GM10248 (cell line): ENCODE results near the gene DNMBP.
A peak's percentile ranks its signal among the peaks of the same experiment; 100 is the strongest.

Experiments used
- CTCF ChIA-PET: fragments of 300-600 bp; sonication (Branson Sonifier 250); formaldehyde crosslinking; extraction: SDS; loops from one replicate; lab custom pipeline; 2021; ENCODE audit warnings: antibody characterized with exemption; lab: Yijun Ruan, JAX
- POLR2A ChIA-PET: fragments of 350-650 bp; sonication (Branson Sonifier 250); formaldehyde crosslinking; extraction: SDS; loops from one replicate; lab custom pipeline; 2020; ENCODE audit warnings: antibody characterized with exemption; lab: Yijun Ruan, JAX
- DNase-seq: peaks from one replicate; pipeline ENCODE4 v3.0.0; 2012; ENCODE audit errors: extremely low spot score
- CTCF ChIP-seq: IDR thresholded peaks from 2 replicates; pipeline ENCODE4 v1.5.1; 2012; ENCODE audit warnings: mild to moderate bottlenecking, low read depth; ENCODE audit errors: extremely low read depth, missing control alignments, control extremely low read depth

DNMBP gene, protein sequence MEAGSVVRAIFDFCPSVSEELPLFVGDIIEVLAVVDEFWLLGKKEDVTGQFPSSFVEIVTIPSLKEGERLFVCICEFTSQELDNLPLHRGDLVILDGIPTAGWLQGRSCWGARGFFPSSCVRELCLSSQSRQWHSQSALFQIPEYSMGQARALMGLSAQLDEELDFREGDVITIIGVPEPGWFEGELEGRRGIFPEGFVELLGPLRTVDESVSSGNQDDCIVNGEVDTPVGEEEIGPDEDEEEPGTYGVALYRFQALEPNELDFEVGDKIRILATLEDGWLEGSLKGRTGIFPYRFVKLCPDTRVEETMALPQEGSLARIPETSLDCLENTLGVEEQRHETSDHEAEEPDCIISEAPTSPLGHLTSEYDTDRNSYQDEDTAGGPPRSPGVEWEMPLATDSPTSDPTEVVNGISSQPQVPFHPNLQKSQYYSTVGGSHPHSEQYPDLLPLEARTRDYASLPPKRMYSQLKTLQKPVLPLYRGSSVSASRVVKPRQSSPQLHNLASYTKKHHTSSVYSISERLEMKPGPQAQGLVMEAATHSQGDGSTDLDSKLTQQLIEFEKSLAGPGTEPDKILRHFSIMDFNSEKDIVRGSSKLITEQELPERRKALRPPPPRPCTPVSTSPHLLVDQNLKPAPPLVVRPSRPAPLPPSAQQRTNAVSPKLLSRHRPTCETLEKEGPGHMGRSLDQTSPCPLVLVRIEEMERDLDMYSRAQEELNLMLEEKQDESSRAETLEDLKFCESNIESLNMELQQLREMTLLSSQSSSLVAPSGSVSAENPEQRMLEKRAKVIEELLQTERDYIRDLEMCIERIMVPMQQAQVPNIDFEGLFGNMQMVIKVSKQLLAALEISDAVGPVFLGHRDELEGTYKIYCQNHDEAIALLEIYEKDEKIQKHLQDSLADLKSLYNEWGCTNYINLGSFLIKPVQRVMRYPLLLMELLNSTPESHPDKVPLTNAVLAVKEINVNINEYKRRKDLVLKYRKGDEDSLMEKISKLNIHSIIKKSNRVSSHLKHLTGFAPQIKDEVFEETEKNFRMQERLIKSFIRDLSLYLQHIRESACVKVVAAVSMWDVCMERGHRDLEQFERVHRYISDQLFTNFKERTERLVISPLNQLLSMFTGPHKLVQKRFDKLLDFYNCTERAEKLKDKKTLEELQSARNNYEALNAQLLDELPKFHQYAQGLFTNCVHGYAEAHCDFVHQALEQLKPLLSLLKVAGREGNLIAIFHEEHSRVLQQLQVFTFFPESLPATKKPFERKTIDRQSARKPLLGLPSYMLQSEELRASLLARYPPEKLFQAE (N-terminal part only)

GRCh38 chr10:100009793-100010676 is at the start of gene DNMBP:
DNMBP (minus strand) TSS chr10:100009947; CDS start chr10:99972124, 37,823 bp downstream.
- peak; percentile 92 for DNase-seq
- peak; percentile 89 for TF ChIP-seq CTCF
- ChIA-PET CTCF (interaction anchor here (0.6 to 15.7 kb wide), 29 partner anchors 9 to 183 kb away, joined by 3 to 162 read pairs (median 4); no protein-coding TSS in a partner anchor), POLR2A (interaction anchor here (0.5 kb wide), 1 partner anchor 176 kb away, joined by 7 read pairs; the partner anchor contains the start of gene ERLIN1)

DNA sequence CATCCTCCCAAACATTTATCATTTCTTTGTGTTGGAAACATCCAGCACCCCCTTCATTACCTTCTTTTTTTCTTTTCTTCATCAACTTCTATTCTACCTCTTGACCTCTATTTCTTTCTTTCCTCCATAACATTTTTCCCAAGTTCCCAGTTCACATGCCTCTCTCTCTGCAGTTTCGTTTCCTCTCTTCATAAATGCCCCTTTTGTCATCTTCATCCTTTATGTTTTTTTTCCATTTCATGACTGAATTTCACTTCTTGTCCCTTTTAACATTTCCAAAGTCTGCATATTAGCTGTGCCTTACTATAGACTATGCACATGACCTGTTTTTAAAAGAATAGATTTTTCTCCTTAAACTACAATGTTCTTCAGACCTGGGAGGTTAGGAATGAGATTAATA is 48.2 kb upstream of the DNMBP start:
- ChIA-PET CTCF (interaction anchor here (1.3 to 1.4 kb wide), 3 partner anchors 10 to 213 kb away, joined by 4 read pairs; no protein-coding TSS in a partner anchor), POLR2A (no interaction called here)
- TF ChIP-seq CTCF: no peak
- no peak for DNase-seq

- POLR2A ChIA-PET: no interaction called here
- TF ChIP-seq CTCF: no peak
- CTCF ChIA-PET: interaction anchor here (1.5 to 13.2 kb wide), 4 partner anchors 8 to 207 kb away, joined by 3 to 231 read pairs (median 8); no protein-coding TSS in a partner anchor
- no peak for DNase-seq
These were observed 44.1 kb upstream of the DNMBP start for GRCh38 chr10:100053686-100054460.

DNA sequence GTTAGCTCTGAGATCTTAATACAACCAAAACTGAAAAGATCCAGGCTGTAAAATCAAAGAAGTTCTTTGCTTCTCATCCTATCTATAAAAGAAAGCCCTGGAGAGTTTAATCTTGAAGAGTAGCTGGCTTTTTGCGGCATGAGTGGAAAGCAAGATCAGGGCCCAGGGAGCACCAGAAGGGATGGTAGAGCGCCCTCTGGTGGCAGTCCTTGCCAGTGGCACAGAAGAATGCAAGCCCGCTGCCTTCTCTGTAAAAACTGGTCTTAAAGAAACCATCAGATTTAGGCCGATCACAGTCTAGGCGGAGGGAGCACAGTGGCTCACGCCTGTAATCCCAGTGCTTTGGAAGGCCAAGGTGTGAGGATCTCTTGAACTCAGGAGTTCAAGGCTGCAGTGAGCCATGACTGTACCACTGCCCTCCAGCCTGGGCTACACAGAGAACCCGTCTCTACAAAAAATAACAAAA is 36.3 kb upstream of the DNMBP start:
- POLR2A ChIA-PET: no interaction called here
- CTCF ChIA-PET: interaction anchor here (0.6 to 13.2 kb wide), 70 partner anchors 8 to 611 kb away, joined by 3 to 231 read pairs (median 4); partner anchors contain the start of genes CUTC and DNMBP
- DNase-seq: peak; percentile 73
- TF ChIP-seq CTCF: peak; percentile 87

GRCh38 chr10:100045592-100045991 is 35.8 kb upstream of the DNMBP start:
- TF ChIP-seq CTCF: no peak
- ChIA-PET CTCF (interaction anchor here (0.6 to 13.2 kb wide), 67 partner anchors 8 to 611 kb away, joined by 3 to 231 read pairs (median 4); partner anchors contain the start of genes CUTC and DNMBP), POLR2A (interaction anchor here (0.5 kb wide), 1 partner anchor 30 kb away, joined by 3 read pairs; no protein-coding TSS in a partner anchor)
- no peak for DNase-seq
